AG04450 (cell line): ENCODE data around the gene MPV17L. TPM values are rescaled to one million over a fixed set of nuclear protein-coding genes. Genes with fewer than 3 reads are reported as not detected.
"Not testable (repeated sequence)": the region's sequence is repeated elsewhere in the genome, so short reads cannot be mapped to it uniquely, and the experiment has no call there.

Experiments
- CTCF ChIA-PET: fragments of 300-600, 350-600 bp; formaldehyde crosslinking; extraction: SDS; loops from one replicate; lab custom pipeline; 2022; ENCODE audit warnings: antibody characterized with exemption, inconsistent platforms; lab: Charles Lee
- POLR2A ChIA-PET: fragments of 350-600 bp; formaldehyde crosslinking; extraction: SDS; loops from one replicate; lab custom pipeline; 2021; ENCODE audit warnings: antibody characterized with exemption, inconsistent platforms; lab: Yijun Ruan, JAX
- DNase-seq: peaks from one replicate; pipeline ENCODE4 v3.0.0-alpha.2; 2011; ENCODE audit warnings: low read depth, low spot score
- H3K27ac ChIP-seq: one replicate; pipeline ENCODE4 v1.5.1; 2012; ENCODE audit warnings: low read depth, low read length, control low read depth
- H3K27me3 ChIP-seq: one replicate; pipeline ENCODE4 v1.6.0; 2012; ENCODE audit warnings: low read length; ENCODE audit not compliant: control insufficient read depth, insufficient read depth
- H3K4me3 ChIP-seq: 2 replicates; pipeline ENCODE4 v1.5.1; 2011; ENCODE audit warnings: mild to moderate bottlenecking, low read depth, low read length, control low read depth
- H3K9me3 ChIP-seq: 2 replicates; pipeline ENCODE4 v1.5.1; 2012; ENCODE audit warnings: low read length; ENCODE audit not compliant: control insufficient read depth, insufficient read depth
- CTCF ChIP-seq: IDR thresholded peaks from 2 replicates; pipeline ENCODE4 v1.5.1; 2011; ENCODE audit warnings: low read depth, low read length, control low read depth, inconsistent platforms
- polyA plus RNA-seq: library from polyadenylated mRNA; depleted of rRNA; stranded (reverse); fragments of >200 nt; gene quantifications from 2 replicates; pipeline ENCODE4 v1.2.3, GENCODE V29; 2011

Gene MPV17L
- polyA plus RNA-seq, 1 experiment, result 0.11 TPM

GRCh38 chr16:15451098-15451731 is 55.7 kb downstream of the MPV17L start:
- Histone ChIP-seq H3K9me3 (no peaks in the 10 kb centered on the region), H3K4me3 (no peak overlapping the region), H3K27ac (no peak overlapping the region), H3K27me3 (no peaks in the 10 kb centered on the region)
- no peak for TF ChIP-seq CTCF
- POLR2A ChIA-PET, result no interaction called here
- no peak for DNase-seq
- CTCF ChIA-PET, result interaction anchor here (0.9 kb wide), 1 partner anchor 23 kb away, joined by 3 read pairs; no protein-coding TSS in a partner anchor

- Histone ChIP-seq H3K9me3 (no peaks in the 10 kb centered on the region), H3K27ac (no peak overlapping the region), H3K27me3 (no peaks in the 10 kb centered on the region), H3K4me3 (no peak overlapping the region)
- ChIA-PET CTCF (interaction anchor here (0.9 to 1.0 kb wide), 2 partner anchors 13 to 25 kb away, joined by 3 to 4 read pairs; no protein-coding TSS in a partner anchor), POLR2A (interaction anchor here (0.6 kb wide), 1 partner anchor 13 kb away, joined by 3 read pairs; no protein-coding TSS in a partner anchor)
- TF ChIP-seq CTCF, result no peak
- no peak for DNase-seq
Observed at GRCh38 chr16:15452246-15452855, 56.8 kb downstream of the MPV17L start.

GRCh38 chr16:15453296-15453695 is 57.7 kb downstream of the MPV17L start:
- H3K9me3 ChIP-seq, CTCF ChIA-PET, POLR2A ChIA-PET, H3K27ac ChIP-seq, H3K27me3 ChIP-seq, H3K4me3 ChIP-seq, DNase-seq: not testable (repeated sequence)

GRCh38 chr16:15454933-15455332 is 59.4 kb downstream of the MPV17L start:
- H3K9me3 ChIP-seq, CTCF ChIA-PET, POLR2A ChIA-PET, H3K27ac ChIP-seq, H3K4me3 ChIP-seq, H3K27me3 ChIP-seq, DNase-seq: not testable (repeated sequence)

- Histone ChIP-seq H3K9me3 (no peaks in the 10 kb centered on the region), H3K27ac (no peak overlapping the region), H3K4me3 (no peak overlapping the region), H3K27me3 (no peaks in the 10 kb centered on the region)
- CTCF ChIA-PET, result interaction anchor here (0.8 kb wide), 1 partner anchor 30 kb away, joined by 3 read pairs; no protein-coding TSS in a partner anchor
- DNase-seq, result no peak
- no peak for TF ChIP-seq CTCF
- POLR2A ChIA-PET, result no interaction called here
Observed at GRCh38 chr16:15457400-15457799, 61.8 kb downstream of the MPV17L start.

GRCh38 chr16:15457958-15458357 is 62.4 kb downstream of the MPV17L start:
- ChIA-PET POLR2A (no interaction called here), CTCF (no interaction called here)
- DNase-seq, result no peak
- TF ChIP-seq CTCF, result no peak
- Histone ChIP-seq H3K27ac (no peak overlapping the region), H3K9me3 (no peaks in the 10 kb centered on the region), H3K4me3 (no peak overlapping the region), H3K27me3 (no peaks in the 10 kb centered on the region)
